OCI-LY7 (cell line): ENCODE data around the gene HNRNPAB. TPM values are rescaled to one million over a fixed set of nuclear protein-coding genes. Genes with fewer than 3 reads are reported as not detected.

Experiments used
- BruUV-seq: library from RNA; stranded (reverse); fragments of 400-500 nt; replicated peaks from 2 replicates; lab custom pipeline; 2021; lab: Mats Ljungman, UMichigan
- CTCF ChIA-PET: fragments of 300-600 bp; sonication (Branson Sonifier 250); formaldehyde crosslinking; loops from one replicate; lab custom pipeline; 2022; ENCODE audit warnings: antibody characterized with exemption; ENCODE audit not compliant: unreplicated experiment; lab: Charles Lee
- POLR2A ChIA-PET: fragments of 300-600 bp; sonication (Branson Sonifier 250); formaldehyde crosslinking; loops from one replicate; lab custom pipeline; 2022; ENCODE audit warnings: antibody characterized with exemption; lab: Charles Lee
- DNase-seq: peaks from one replicate; pipeline ENCODE4 v3.0.0-alpha.2; 2015; ENCODE audit warnings: low spot score
- H2AFZ ChIP-seq: fragments of 200-600 bp; sonication (generic), shearing (Covaris generic); 2 replicates; pipeline ENCODE4 v1.6.1; 2014; ENCODE audit warnings: mild to moderate bottlenecking, antibody characterized with exemption, low read length, moderate library complexity
- H3K27ac ChIP-seq: fragments of 200-600 bp; sonication (generic); 2 replicates; pipeline ENCODE4 v1.5.1; 2014; ENCODE audit warnings: mixed run types, low read depth, mild to moderate bottlenecking, moderate library complexity, low read length, inconsistent platforms; ENCODE audit not compliant: poor library complexity, severe bottlenecking
- H3K36me3 ChIP-seq: fragments of 200-600 bp; sonication (generic); 2 replicates; pipeline ENCODE4 v1.6.1; 2014; ENCODE audit warnings: mild to moderate bottlenecking, antibody characterized with exemption, low read length, moderate library complexity, mixed read lengths; ENCODE audit not compliant: insufficient read depth
- H3K4me1 ChIP-seq: fragments of 200-600 bp; sonication (generic); 2 replicates; pipeline ENCODE4 v1.5.1; 2014; ENCODE audit warnings: mild to moderate bottlenecking, low read length; ENCODE audit not compliant: insufficient read depth, poor library complexity, severe bottlenecking
- H3K4me2 ChIP-seq: fragments of 200-600 bp; sonication (generic); 2 replicates; pipeline ENCODE4 v1.6.1; 2014; ENCODE audit warnings: mild to moderate bottlenecking, low read length
- H3K4me3 ChIP-seq: fragments of 200-600 bp; sonication (generic); 2 replicates; pipeline ENCODE4 v1.5.1; 2014; ENCODE audit warnings: mild to moderate bottlenecking, low read depth, low read length; ENCODE audit not compliant: poor library complexity, severe bottlenecking
- H3K79me2 ChIP-seq: fragments of 200-600 bp; sonication (generic); 2 replicates; pipeline ENCODE4 v1.6.1; 2016; ENCODE audit warnings: low read depth, mild to moderate bottlenecking, low read length, moderate library complexity, mixed read lengths; ENCODE audit not compliant: insufficient read depth
- H3K9me2 ChIP-seq: fragments of 200-600 bp; sonication (generic); 2 replicates; pipeline ENCODE4 v1.6.1; 2016; ENCODE audit warnings: mild to moderate bottlenecking, low read length, mixed read lengths; ENCODE audit not compliant: insufficient read depth
- H3K9me3 ChIP-seq: fragments of 200-600 bp; sonication (generic); 2 replicates; pipeline ENCODE4 v1.6.1; 2014; ENCODE audit warnings: mild to moderate bottlenecking, mixed run types, low read length, mixed read lengths
- H4K20me1 ChIP-seq: fragments of 200-600 bp; sonication (generic); 2 replicates; pipeline ENCODE4 v1.6.1; 2014; ENCODE audit warnings: mild to moderate bottlenecking, antibody characterized with exemption, low read length, moderate library complexity, mixed read lengths; ENCODE audit not compliant: insufficient read depth
- CTCF ChIP-seq: fragments of 200-600 bp; sonication (generic); conservative IDR thresholded peaks from 2 replicates; pipeline ENCODE4 v1.5.1; 2014; ENCODE audit warnings: mild to moderate bottlenecking, antibody characterized with exemption, low read length, moderate library complexity, mixed read lengths
- EZH2phosphoT487 ChIP-seq: fragments of 200-600 bp; sonication (generic); IDR thresholded peaks from 2 replicates; pipeline ENCODE4 v1.6.1; 2018; ENCODE audit warnings: low read depth, borderline replicate concordance, mild to moderate bottlenecking, mixed run types, antibody characterized with exemption, low read length, moderate library complexity, mixed read lengths
- intact Hi-C: fragments of 100-400 bp; cut with micrococcal nuclease; formaldehyde crosslinking; loops from one replicate; pipeline ENCODE4 v1.10.0; 2022; ENCODE audit not compliant: unreplicated experiment
- total RNA-seq, 2 experiments: library from RNA; depleted of rRNA in 1 of 2; stranded (reverse); fragments of >200 nt in 1 of 2; shearing (Covaris generic) in 1 of 2; gene quantifications; 2 replicates each; pipeline ENCODE4 v1.2.3, GENCODE V29; 2014 to 2022

Gene HNRNPAB
- total RNA-seq, 2 experiments from 2014 or later, result 146 to 350 TPM

GRCh38 chr5:178234750-178235587 lies 30.6 kb downstream of the HNRNPAB start:
- peaks cover 51% of the 10 kb centered on the region for H3K4me1 ChIP-seq
- no peak overlapping the region for H3K4me3 ChIP-seq
- CTCF ChIA-PET, result interaction anchor here (0.7 to 1.0 kb wide), 2 partner anchors 16 to 76 kb away, joined by 3 read pairs; no protein-coding TSS in a partner anchor
- 0 out of 2 replicates have a peak overlapping the region, but pooled peaks have one; percentile 3 for H3K4me2 ChIP-seq
- TF ChIP-seq CTCF (peak; percentile 96), EZH2phosphoT487 (no peak)
- H4K20me1 ChIP-seq, result peaks cover 9% of the 10 kb centered on the region; the same call in 1 of the 2 replicates
- H3K79me2 ChIP-seq, result peaks cover 22% of the 10 kb centered on the region
- H3K27ac ChIP-seq, result no peak overlapping the region
- intact Hi-C loops, result loop anchor here (1.0 to 10.0 kb wide), 3 partner anchors 44 to 390 kb away; partner anchors contain the start of gene CLK4
- BruUV-seq, result no TSS peak
- H3K9me2 ChIP-seq, result no peaks in the 10 kb centered on the region
- POLR2A ChIA-PET, result interaction anchor here (1.1 kb wide), 1 partner anchor 16 kb away, joined by 4 read pairs; no protein-coding TSS in a partner anchor
- peak; percentile 85 for DNase-seq
- H3K9me3 ChIP-seq, result no peaks in the 10 kb centered on the region
- H3K36me3 ChIP-seq, result peaks cover 21% of the 10 kb centered on the region
- peak overlapping the region; percentile 51; the same call in 1 of the 2 replicates for H2AFZ ChIP-seq

GRCh38 chr5:178235588-178235974 lies 31.2 kb downstream of the HNRNPAB start:
- peaks cover 9% of the 10 kb centered on the region; the same call in 1 of the 2 replicates for H4K20me1 ChIP-seq
- ChIA-PET POLR2A (interaction anchor here (1.1 kb wide), 1 partner anchor 15 kb away, joined by 4 read pairs; no protein-coding TSS in a partner anchor), CTCF (interaction anchor here (1.0 kb wide), 1 partner anchor 15 kb away, joined by 3 read pairs; no protein-coding TSS in a partner anchor)
- TF ChIP-seq EZH2phosphoT487 (no peak), CTCF (no peak)
- H2AFZ ChIP-seq, result no peak overlapping the region
- H3K4me3 ChIP-seq, result no peak overlapping the region
- H3K4me1 ChIP-seq, result peaks cover 51% of the 10 kb centered on the region
- H3K9me2 ChIP-seq, result no peaks in the 10 kb centered on the region
- H3K36me3 ChIP-seq, result peaks cover 15% of the 10 kb centered on the region
- H3K27ac ChIP-seq, result no peak overlapping the region
- H3K9me3 ChIP-seq, result no peaks in the 10 kb centered on the region
- DNase-seq, result no peak
- H3K4me2 ChIP-seq, result no peak overlapping the region
- BruUV-seq, result no TSS peak
- intact Hi-C loops, result loop anchor here (1.0 to 10.0 kb wide), 3 partner anchors 44 to 389 kb away; partner anchors contain the start of gene CLK4
- peaks cover 16% of the 10 kb centered on the region for H3K79me2 ChIP-seq
